HG03064 (cell line): ENCODE data around the gene CRACR2A.

ENCODE experiments used
- ATAC-seq: cut with Tn5 transposase; IDR thresholded peaks from one replicate; pipeline ENCODE4 v1.9.1; 2021; ENCODE audit warnings: low read depth; ENCODE audit not compliant: unreplicated experiment

Gene CRACR2A

GRCh38 chr12:3655328-3655900, 97.5 kb downstream of the CRACR2A start:
- no peak for ATAC-seq

- ATAC-seq, result no peak
Measured at GRCh38 chr12:3651585-3652424, 101.1 kb downstream of the CRACR2A start.

GRCh38 chr12:3647504-3647903, 105.4 kb downstream of the CRACR2A start:
- no peak for ATAC-seq

DNA sequence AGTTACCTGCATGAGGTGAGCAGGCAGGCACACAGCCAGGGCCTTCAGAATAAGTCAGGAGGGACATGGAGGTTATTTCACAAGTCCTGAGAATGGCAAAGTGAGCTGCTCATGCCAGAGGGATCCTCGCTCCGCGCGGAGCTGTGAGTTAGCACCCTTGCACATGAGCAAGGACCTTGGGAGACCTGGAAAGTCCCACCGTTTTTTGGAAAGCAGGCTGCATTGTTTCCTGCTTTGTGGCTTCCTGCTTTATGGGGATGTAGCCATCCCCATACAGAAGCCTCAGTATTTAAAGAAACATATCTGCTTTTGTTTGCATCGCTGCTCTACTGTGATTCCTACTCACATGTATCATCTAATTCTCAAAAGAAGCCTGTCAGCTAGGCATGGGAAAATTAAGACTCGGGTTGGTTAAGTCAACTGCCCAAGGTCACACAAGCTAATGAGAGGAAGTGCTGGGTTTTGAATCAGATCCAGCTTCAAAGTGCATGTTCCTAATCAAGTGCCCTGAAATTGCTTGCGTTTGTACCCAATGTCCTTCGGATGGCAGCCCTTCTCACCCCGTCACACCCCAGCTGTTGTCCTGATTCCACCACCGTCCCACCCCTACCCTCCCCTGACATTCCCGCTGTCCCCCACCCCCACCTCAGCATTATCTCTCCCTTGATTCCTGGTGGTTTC, 106.2 kb downstream of the CRACR2A start:
- ATAC-seq, result no peak

DNA sequence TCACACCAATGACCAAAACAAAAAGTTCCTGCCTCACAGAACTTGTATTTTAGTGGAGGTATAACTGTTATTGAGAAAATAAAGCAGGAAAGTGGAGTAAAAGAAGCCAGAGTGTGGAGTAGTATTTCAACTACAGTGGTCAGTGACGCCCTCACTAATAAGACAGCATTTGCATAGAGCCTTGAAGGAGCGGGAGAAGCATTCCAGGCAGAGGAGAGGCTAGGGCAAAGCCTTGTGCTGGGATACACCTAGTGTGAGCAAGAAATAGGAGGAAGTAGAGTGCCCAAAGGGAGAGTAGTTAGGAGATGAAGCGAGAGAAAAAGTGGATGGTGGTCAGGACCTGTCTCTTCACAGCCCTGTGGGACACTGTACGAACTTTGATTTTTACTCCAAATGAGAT, 107.8 kb downstream of the CRACR2A start:
- no peak for ATAC-seq

- no peak for ATAC-seq
Measured at GRCh38 chr12:3644104-3644503, 108.8 kb downstream of the CRACR2A start.

- ATAC-seq, result no peak
Measured at GRCh38 chr12:3641428-3642018, 111.4 kb downstream of the CRACR2A start.

DNA sequence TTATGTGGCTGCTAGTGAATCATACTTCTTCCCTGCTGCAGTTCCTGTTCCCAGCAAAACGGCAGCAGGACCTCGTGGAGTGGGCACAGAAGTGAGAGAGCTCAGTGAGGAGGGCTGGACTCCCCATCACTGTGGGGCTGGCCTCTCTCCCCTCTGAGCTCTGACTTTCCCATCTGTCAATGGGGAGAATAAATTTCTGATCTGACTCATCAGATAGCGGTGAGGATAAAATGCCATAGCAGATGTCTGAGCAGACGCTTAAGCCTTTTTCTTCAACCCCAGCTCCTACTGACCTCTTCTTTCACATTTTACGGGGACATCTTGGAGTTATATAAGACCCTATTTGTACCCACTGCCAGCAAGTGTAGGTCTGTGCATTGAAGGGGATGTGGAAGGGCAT, 116.6 kb downstream of the CRACR2A start:
- no peak for ATAC-seq

GRCh38 chr12:3634348-3634747, 118.6 kb downstream of the CRACR2A start:
- ATAC-seq, result no peak

- no peak for ATAC-seq
Measured at GRCh38 chr12:3633396-3633795, 119.5 kb downstream of the CRACR2A start.

DNA sequence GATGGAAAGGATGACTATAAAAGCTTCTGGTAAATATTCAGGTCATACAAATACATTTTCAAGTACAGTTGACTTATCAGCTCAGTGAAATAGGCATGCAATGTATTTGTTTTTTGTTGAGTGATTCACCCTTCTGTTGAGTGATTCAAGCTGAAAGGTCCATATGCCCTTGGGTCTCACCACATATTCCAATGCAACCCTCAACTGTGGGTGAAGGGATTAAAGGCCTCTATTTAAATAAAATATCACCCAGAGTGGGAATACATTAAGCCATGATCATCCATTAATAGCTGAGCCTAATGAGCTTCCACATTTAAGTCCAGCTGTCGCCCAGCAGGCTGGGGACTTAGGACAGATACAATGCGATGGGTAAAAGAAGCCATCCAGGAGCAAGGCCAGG, 120.2 kb downstream of the CRACR2A start:
- no peak for ATAC-seq

GRCh38 chr12:3632256-3632655, 120.7 kb downstream of the CRACR2A start:
- no peak for ATAC-seq

- ATAC-seq, result no peak
Measured at GRCh38 chr12:3631759-3632158, 121.2 kb downstream of the CRACR2A start.

- no peak for ATAC-seq
Measured at GRCh38 chr12:3631272-3631637, 121.7 kb downstream of the CRACR2A start.

GRCh38 chr12:3630621-3631271, 122.2 kb downstream of the CRACR2A start:
- ATAC-seq, result no peak

- ATAC-seq, result no peak
Measured at GRCh38 chr12:3630111-3630510, 122.8 kb downstream of the CRACR2A start.

GRCh38 chr12:3629057-3629830, 123.7 kb downstream of the CRACR2A start:
- no peak for ATAC-seq

DNA sequence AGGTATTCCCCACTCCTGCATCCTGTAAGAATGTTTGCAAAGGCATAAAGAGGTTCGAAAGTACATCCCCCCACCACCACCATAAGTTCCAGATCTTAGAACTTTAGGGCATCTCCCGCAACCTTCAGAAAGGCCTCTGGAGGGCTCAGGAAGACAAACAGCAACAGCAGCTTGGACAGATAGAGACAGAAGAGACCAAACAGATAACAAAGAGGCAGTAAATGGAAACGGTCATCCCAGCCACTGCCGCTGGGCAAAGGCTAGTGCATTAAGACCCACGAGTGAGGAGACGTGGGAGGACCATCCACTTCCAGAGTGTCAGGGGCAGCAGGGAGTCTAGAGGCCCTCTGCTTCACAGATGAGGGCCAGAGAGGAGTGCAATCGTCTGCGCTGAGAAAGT, 124.3 kb downstream of the CRACR2A start:
- no peak for ATAC-seq

GRCh38 chr12:3627336-3627735, 125.6 kb downstream of the CRACR2A start:
- no peak for ATAC-seq

DNA sequence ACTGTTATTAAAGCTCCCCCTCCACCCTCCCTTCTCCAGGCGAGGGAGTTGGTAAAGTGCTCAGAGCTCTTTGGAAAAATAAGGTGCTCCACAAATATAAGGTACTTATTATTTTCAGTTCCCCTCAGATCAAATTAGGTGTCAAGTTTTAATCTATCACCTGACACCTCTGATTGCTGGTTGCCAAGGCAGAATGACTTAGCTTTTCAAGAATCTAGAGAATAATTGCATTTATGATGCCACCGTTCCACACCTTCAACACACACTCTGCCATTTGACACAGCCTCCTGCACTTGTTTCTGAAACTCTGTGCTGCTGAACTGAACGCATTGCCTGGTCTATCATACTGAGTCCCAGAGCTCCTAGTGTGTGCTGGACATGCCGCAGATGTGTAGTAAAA, 128.6 kb downstream of the CRACR2A start:
- no peak for ATAC-seq
